HepG2 (cell line): ENCODE data around the gene DRC7. TPM values are rescaled to one million over a fixed set of nuclear protein-coding genes. Genes with fewer than 3 reads are reported as not detected.

Experiments
- ARID5B ChIP-seq: IDR thresholded peaks from 2 replicates; pipeline ENCODE4 v1.4.0; 2020; ENCODE audit warnings: mild to moderate bottlenecking, missing genetic modification reagents
- ERF ChIP-seq: IDR thresholded peaks from 2 replicates; pipeline ENCODE4 v1.6.1; 2018; ENCODE audit warnings: missing biosample characterization, missing genetic modification reagents
- GATAD2A ChIP-seq: IDR thresholded peaks from 2 replicates; pipeline ENCODE4 v1.6.1; 2016
- HDAC2 ChIP-seq: sonication (generic); formaldehyde crosslinking; IDR thresholded peaks from 2 replicates; pipeline ENCODE4 v1.4.0; 2020; ENCODE audit warnings: missing genetic modification reagents
- NR2F6 ChIP-seq, 2 experiments: IDR thresholded peaks; 2 replicates each; pipeline ENCODE4 v1.6.1; 2016; ENCODE audit warnings: antibody characterized with exemption in 1 of 2, mild to moderate bottlenecking in 1 of 2
- POGZ ChIP-seq: sonication (generic); formaldehyde crosslinking; IDR thresholded peaks from 2 replicates; pipeline ENCODE4 v1.4.0; 2020; ENCODE audit warnings: mild to moderate bottlenecking, missing genetic modification reagents
- PPARG ChIP-seq: conservative IDR thresholded peaks from 2 replicates; pipeline ENCODE4 v1.6.1; 2016; ENCODE audit warnings: missing biosample characterization, missing genetic modification reagents
- RAD21 ChIP-seq: fragments of 450-650 bp; formaldehyde crosslinking; IDR thresholded peaks from 2 replicates; pipeline ENCODE4 v1.5.0; 2020; ENCODE audit warnings: mild to moderate bottlenecking
- RARA ChIP-seq: IDR thresholded peaks from 2 replicates; pipeline ENCODE4 v1.6.1; 2016; ENCODE audit warnings: missing genetic modification reagents, missing compliant biosample characterization
- STAG1 ChIP-seq: sonication (generic); formaldehyde crosslinking; IDR thresholded peaks from 2 replicates; pipeline ENCODE4 v1.4.0; 2020; ENCODE audit warnings: missing genetic modification reagents
- TBX2 ChIP-seq: sonication (generic); formaldehyde crosslinking; IDR thresholded peaks from 2 replicates; pipeline ENCODE4 v1.5.0; 2020; ENCODE audit warnings: missing genetic modification reagents, mild to moderate bottlenecking, borderline replicate concordance
- ZNF10 ChIP-seq: sonication (generic); formaldehyde crosslinking; IDR thresholded peaks from 2 replicates; pipeline ENCODE4 v1.4.0; 2020; ENCODE audit warnings: mild to moderate bottlenecking, low read depth, missing genetic modification reagents, borderline replicate concordance
- ZNF292 ChIP-seq: sonication (generic); formaldehyde crosslinking; IDR thresholded peaks from 2 replicates; pipeline ENCODE4 v1.8.1; 2022; ENCODE audit warnings: mild to moderate bottlenecking, low read depth, missing genetic modification reagents, borderline replicate concordance
- ZNF501 ChIP-seq: sonication (generic); formaldehyde crosslinking; IDR thresholded peaks from 2 replicates; pipeline ENCODE4 v1.5.1; 2020; ENCODE audit warnings: mild to moderate bottlenecking, moderate library complexity, missing genetic modification reagents
- ZNF549 ChIP-seq: sonication (generic); formaldehyde crosslinking; IDR thresholded peaks from 2 replicates; pipeline ENCODE4 v1.5.0; 2020; ENCODE audit warnings: missing genetic modification reagents
- ZNF563 ChIP-seq: sonication (generic); formaldehyde crosslinking; IDR thresholded peaks from 2 replicates; pipeline ENCODE4 v1.8.0; 2022; ENCODE audit warnings: mild to moderate bottlenecking, moderate library complexity, missing genetic modification reagents
- ZNF580 ChIP-seq: IDR thresholded peaks from 2 replicates; pipeline ENCODE4 v1.6.1; 2016; ENCODE audit warnings: low read depth, borderline replicate concordance
- ZNF605 ChIP-seq: sonication (generic); formaldehyde crosslinking; IDR thresholded peaks from 2 replicates; pipeline ENCODE4 v1.8.0; 2022; ENCODE audit warnings: mild to moderate bottlenecking, missing genetic modification reagents
- ZNF607 ChIP-seq: sonication (generic); formaldehyde crosslinking; IDR thresholded peaks from 2 replicates; pipeline ENCODE4 v1.5.1; 2020; ENCODE audit warnings: missing genetic modification reagents, mild to moderate bottlenecking, borderline replicate concordance
- ZNF672 ChIP-seq: sonication (generic); formaldehyde crosslinking; IDR thresholded peaks from 2 replicates; pipeline ENCODE4 v1.8.1; 2022; ENCODE audit warnings: missing genetic modification reagents
- ZNF703 ChIP-seq: sonication (generic); formaldehyde crosslinking; IDR thresholded peaks from 2 replicates; pipeline ENCODE4 v1.5.1; 2020; ENCODE audit warnings: missing genetic modification reagents, mild to moderate bottlenecking, moderate library complexity, borderline replicate concordance
- ZNF709 ChIP-seq: sonication (generic); formaldehyde crosslinking; IDR thresholded peaks from 2 replicates; pipeline ENCODE4 v1.5.0; 2020; ENCODE audit warnings: mild to moderate bottlenecking, missing genetic modification reagents
- ZNF768 ChIP-seq: sonication (generic); formaldehyde crosslinking; IDR thresholded peaks from 2 replicates; pipeline ENCODE4 v1.4.0; 2020; ENCODE audit warnings: missing genetic modification reagents
- ZNF770 ChIP-seq: sonication (generic); formaldehyde crosslinking; IDR thresholded peaks from 2 replicates; pipeline ENCODE4 v1.5.0; 2020; ENCODE audit warnings: mild to moderate bottlenecking, missing genetic modification reagents
- ZSCAN9 ChIP-seq: IDR thresholded peaks from 2 replicates; pipeline ENCODE4 v1.6.1; 2016; ENCODE audit warnings: borderline replicate concordance
- polyA plus RNA-seq, 8 experiments: library from polyadenylated mRNA; depleted of rRNA in 3 of 8; stranded (reverse) in 7 of 8; unstranded in 1 of 8; fragments of >200 nt; fragmentation: Illumina TruSeq in 4 of 8; extraction: Trizol in 4 of 8; gene quantifications; 2 replicates each; pipeline versions ENCODE4 v1.2.1 to v1.2.3, GENCODE V29; 2011 to 2016; ENCODE audit warnings: low read depth in 4 of 8, missing spikeins in 1 of 8, mixed read lengths in 1 of 8; ENCODE audit not compliant: insufficient read depth in 1 of 8
- total RNA-seq, 5 experiments: library from RNA; depleted of rRNA; stranded (reverse); fragments of >200 nt; fragmentation: Illumina TruSeq; extraction: Trizol; gene quantifications; 2 replicates each; pipeline ENCODE4 v1.2.3, GENCODE V29; 2016; ENCODE audit warnings: low read depth in 1 of 5

The DRC7 gene
- total and polyA plus RNA-seq, 2 of the 13 experiments (the other 11 are each of a cell fraction or from before 2014, with no cell fraction given): 2.7 to 3.4 TPM

- TF ChIP-seq ZNF770: peak; percentile 46
- no peak for TF ChIP-seq ZNF10
- peak; percentile 46; the same call in 1 of the 2 replicates for TF ChIP-seq PPARG
- 0 out of 2 replicates have a peak, but pooled peaks have one; percentile 17 for TF ChIP-seq NR2F6 (IDR thresholded peaks at IDR 0.05)
- TF ChIP-seq NR2F6 (CRISPR knock-in tag; IDR thresholded peaks at IDR 0.05): no peak
- TF ChIP-seq ZNF768: peak; percentile 93
- TF ChIP-seq GATAD2A: peak; percentile 60
- 0 out of 2 replicates have a peak, but pooled peaks have one; percentile 51 for TF ChIP-seq ZNF607 (CRISPR knock-in tag)
- TF ChIP-seq RAD21 (CRISPR knock-in tag): peak; percentile 54
- 0 out of 2 replicates have a peak, but pooled peaks have one; percentile 50 for TF ChIP-seq ZNF292
- TF ChIP-seq ZNF703: no peak
- TF ChIP-seq ZNF501 (CRISPR knock-in tag): peak; percentile 68
- TF ChIP-seq ZNF549 (CRISPR knock-in tag): peak; percentile 85; the same call in 1 of the 2 replicates
- TF ChIP-seq ZNF580 (CRISPR knock-in tag): 0 out of 2 replicates have a peak, but pooled peaks have one; percentile 8
- peak; percentile 47 for TF ChIP-seq ERF
- peak; percentile 86; the same call in 1 of the 2 replicates for TF ChIP-seq ZNF672 (CRISPR knock-in tag)
- peak; percentile 79; the same call in 1 of the 2 replicates for TF ChIP-seq ZNF563 (CRISPR knock-in tag)
- TF ChIP-seq ZNF605: 0 out of 2 replicates have a peak, but pooled peaks have one; percentile 74
- peak; percentile 50; the same call in 1 of the 2 replicates for TF ChIP-seq ARID5B (CRISPR knock-in tag)
- 0 out of 2 replicates have a peak, but pooled peaks have one; percentile 22 for TF ChIP-seq ZSCAN9 (CRISPR knock-in tag)
- 0 out of 2 replicates have a peak, but pooled peaks have one; percentile 49 for TF ChIP-seq ZNF709
- TF ChIP-seq HDAC2 (CRISPR knock-in tag): peak; percentile 57; the same call in 1 of the 2 replicates
- peak; percentile 91 for TF ChIP-seq STAG1 (CRISPR knock-in tag)
- TF ChIP-seq TBX2 (CRISPR knock-in tag): 0 out of 2 replicates have a peak, but pooled peaks have one; percentile 27
- TF ChIP-seq POGZ (CRISPR knock-in tag): peak; percentile 67
- peak; percentile 20; the same call in 1 of the 2 replicates for TF ChIP-seq RARA (CRISPR knock-in tag)
Measured at GRCh38 chr16:57660715-57661463, 33.7 kb upstream of the DRC7 start (continued).
